Occipital lobe (tissue), 2 donors: ENCODE results near the gene MEP1A. TPM values are rescaled to one million over a fixed set of nuclear protein-coding genes. Genes with fewer than 3 reads are reported as not detected.
"Not testable (repeated sequence)": the region's sequence is repeated elsewhere in the genome, so short reads cannot be mapped to it uniquely, and the experiment has no call there.

Source experiments
- DNase-seq: peaks from one replicate; lab custom pipeline; 2025; lab: John Stamatoyannopoulos, UW
- total RNA-seq: library from RNA; depleted of rRNA; stranded (reverse); fragments of >200 nt; gene quantifications from one replicate; pipeline ENCODE4 v1.2.3, GENCODE V29; 2014

Gene MEP1A
- total RNA-seq, 1 donor from 2014 or later: not detected

DNA sequence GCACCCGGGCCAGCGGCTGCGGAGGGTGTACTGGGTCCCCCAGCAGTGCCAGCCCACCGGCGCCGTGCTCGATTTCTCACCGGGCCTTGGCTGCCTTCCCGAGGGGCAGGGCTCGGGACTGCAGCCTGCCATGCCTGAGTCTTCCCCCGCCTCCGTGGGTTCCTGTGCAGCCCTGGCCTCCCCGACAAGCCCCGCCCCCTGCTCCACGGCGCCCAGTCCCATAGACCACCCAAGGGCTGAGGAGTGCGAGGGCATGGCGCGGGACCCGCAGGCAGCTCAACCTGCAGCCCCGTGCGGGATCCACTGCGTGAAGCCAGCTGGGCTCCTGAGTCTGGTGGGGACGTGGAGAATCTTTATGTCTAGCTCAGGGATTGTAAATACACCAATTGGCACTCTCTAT is 18.5 kb upstream of the MEP1A start:
- not testable (repeated sequence) for DNase-seq

DNA sequence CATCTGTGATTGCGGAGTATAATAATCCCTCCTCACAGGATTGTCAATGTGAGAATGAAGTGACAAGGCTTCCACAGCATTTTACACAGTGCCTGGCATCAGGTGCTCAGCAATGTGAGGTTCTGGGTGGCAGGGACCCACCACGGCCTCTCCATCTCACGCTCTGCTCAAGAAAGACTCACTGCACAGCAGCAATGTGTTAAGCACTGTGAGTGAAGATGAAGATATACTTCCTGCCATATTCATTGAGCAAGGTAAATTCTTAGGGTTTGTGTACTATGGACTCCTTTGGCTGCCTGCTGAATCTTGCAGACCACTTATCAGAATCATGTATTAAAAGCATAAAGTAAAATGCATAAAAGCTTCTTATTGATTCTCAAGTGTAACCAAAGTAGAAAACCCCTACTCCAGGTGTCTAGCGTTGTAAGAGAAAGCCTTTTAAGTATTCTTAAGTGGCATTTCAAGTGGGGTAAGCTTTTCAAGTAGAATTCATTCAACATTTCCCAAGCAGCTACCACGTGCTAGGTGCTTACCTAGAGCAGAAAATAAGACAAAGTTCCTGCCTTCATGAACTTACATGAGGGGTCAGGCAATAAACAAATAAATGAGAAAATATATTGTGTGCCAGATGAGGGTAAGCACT is 17.0 kb upstream of the MEP1A start:
- no peak for DNase-seq

- no peak for DNase-seq
Measured at GRCh38 chr6:46777476-46778346, 15.5 kb upstream of the MEP1A start.

DNA sequence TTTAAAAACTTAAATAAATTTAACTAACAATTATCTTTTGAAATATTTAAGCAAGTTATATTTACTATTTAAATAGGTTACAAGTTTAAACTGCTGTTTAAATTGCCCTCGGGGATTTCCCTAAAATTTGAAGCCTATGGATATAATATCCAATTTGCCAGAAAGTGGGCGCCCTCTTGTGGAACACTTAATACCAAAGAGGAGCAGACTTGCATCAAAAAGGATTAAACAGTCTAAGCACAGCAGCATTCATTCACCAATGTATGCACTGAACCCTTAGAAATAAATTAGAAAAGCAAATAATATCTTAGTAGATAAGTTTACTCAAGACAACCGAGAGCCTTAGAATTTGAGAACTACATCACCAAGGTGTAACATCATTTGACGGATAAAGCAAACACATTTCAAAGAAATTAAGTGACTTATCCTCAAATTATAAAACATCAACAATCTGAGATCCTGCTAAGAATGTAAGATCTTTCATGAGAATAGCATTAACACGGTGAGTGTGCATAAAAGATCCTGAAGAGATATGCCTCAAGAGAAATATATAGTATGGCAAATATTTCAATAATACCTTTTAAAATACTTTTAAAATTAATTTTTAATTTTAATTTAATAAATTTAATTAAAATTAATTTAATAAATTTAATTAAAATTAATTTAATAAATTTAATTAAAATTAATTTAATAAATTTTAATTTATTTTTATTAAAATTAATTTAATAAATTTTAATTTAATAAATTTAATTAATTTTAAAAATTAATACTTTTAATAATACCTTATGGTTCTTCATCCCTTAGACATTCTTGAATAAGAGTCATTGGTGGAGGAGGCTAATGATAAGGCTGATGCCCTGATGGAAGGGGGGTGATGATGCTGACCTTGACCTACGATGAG is 11.5 kb upstream of the MEP1A start:
- peak; percentile 6 for DNase-seq

DNA sequence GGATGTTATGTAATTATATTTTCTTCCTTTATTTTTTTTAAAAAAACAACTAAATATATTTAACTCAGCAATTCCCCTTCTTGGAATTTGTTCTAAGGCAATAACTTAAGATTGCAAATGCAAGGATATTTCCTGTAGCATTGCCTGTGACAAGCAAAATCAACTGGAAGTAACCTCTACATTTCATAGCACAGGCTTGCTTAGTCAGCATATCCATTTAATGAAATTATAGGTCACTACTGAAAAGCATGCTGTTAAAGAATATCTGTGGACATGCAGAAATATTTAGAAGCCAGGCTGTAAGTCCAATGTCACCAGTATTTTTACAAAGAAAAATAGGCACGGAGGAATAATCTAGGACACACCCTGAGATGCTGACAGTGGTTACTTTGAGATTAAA is 8.7 kb upstream of the MEP1A start:
- DNase-seq: no peak

DNA sequence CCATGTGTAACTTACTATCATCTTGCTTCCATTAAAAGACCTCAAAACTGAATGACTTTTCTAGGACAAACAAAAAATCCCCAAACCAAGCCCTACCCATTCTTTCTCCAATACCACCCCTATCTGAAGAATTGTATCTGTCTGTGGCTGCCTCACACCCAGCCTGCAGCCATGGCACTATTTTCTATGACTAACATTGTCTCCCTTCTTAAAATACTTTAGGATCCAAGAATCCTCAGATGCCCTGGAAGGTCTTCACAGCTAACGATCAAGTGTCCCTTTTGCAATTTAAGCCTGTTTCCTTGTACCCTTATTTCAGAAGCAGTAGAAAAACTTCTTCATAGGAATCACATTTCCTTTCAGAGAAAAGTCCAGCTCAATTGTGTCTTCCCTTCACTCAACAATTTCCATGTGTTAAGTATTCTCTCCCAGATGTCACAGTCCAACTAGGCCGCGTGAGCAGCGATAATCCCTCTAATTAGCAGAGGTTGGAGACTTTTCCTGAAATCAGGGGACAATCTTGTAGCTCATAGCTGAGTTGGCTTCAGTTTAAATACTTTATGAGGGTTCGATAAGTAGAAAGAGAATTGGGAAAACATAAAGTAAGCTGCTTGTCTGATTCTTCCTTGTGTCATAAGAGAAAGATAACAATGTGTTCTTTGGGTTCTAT is 5.2 kb upstream of the MEP1A start:
- DNase-seq: no peak

- no peak for DNase-seq
Measured at GRCh38 chr6:46788791-46789190, 4.4 kb upstream of the MEP1A start.

- no peak for DNase-seq
Measured at GRCh38 chr6:46789434-46790354, 3.5 kb upstream of the MEP1A start.

GRCh38 chr6:46790355-46790874 is 2.8 kb upstream of the MEP1A start:
- DNase-seq: no peak

- DNase-seq: no peak
Measured at GRCh38 chr6:46792635-46793034, 554 bp upstream of the MEP1A start.

GRCh38 chr6:46794068-46794467 is 879 bp downstream of the MEP1A start:
- DNase-seq: no peak

DNA sequence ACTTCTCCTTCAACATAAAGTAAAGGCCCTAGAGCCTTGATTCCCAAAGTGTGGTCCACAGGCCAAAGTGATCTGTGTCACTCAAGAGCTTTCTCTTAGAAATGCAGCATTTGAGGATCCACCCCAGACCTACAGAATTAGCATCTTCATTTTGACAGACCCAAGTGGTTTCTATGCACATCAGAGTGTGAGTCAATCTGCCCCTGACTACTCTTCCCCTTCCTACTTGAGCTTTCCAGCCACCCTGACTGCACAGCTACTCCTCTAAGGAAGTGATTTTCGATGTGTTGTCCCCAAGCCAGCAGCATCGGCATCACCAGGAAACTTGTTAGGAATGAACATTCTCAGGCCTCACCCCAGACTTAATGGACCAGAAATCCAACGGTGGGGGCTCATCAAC is 2.6 kb downstream of the MEP1A start:
- DNase-seq: no peak

- DNase-seq: no peak
Measured at GRCh38 chr6:46796848-46797580, 3.8 kb downstream of the MEP1A start.

- no peak for DNase-seq
Measured at GRCh38 chr6:46799657-46800056, 6.5 kb downstream of the MEP1A start.

DNA sequence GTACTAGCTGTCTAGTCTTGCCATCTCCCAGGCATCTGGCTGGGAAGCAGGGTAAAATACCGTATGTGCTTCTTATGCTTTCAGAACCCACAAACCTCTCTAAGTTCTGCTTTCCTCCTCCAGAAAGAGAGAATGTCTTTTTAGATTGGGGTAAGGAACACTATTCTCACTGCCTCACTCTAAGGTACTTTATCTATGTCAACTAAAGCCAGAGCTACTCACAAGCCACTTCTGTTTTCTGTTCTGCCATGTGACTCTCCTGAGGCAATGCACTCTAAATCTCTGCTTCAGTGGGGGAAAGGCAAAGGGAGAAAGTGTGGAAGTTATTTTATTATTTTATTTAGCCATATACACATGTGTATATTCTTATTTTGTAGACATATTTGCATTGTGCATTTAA is 15.6 kb downstream of the MEP1A start:
- DNase-seq: no peak

DNA sequence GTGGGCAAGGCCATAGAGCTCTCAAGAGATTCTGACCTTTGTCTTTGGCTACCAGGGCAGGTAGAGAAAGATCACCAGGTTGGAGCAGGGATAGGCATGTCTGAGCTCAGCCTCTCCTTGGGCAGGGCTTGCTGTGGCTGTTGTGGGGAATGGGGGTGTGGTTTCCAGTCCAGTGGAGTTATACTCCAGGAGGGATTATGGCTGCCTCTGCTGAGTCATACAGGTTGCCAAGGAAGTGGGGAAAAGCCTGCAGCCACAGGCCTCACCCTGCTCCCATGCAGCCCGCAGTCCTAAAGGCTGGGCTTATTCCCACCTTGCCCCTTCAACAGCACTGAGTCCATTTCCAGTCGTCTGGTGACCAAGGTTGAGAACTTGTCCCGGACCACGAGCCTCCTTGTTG is 21.9 kb downstream of the MEP1A start:
- no peak for DNase-seq

- no peak for DNase-seq
Measured at GRCh38 chr6:46816626-46817025, 23.4 kb downstream of the MEP1A start.

GRCh38 chr6:46819561-46819960 is 26.4 kb downstream of the MEP1A start:
- DNase-seq: no peak

DNA sequence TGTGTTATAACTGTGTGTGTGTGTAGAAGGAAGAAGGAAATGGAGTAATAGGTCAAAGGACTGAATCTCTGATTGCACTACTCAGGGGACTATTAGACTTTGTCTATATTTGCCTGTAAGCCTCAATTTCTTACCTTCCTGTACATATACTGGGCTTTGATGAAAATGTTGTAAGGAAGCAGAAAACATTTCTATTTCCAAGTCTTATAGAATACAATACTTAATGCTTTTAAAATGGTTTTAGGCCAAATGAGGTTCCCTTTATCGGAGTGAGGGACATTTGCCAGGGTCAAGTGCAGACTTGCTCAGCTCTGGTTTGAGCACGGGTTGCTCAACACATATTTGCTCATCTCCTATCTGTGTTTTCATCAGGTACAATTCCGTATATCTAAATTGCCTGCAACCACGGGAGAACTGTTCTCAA is 28.3 kb downstream of the MEP1A start:
- no peak for DNase-seq
